Measurements from ENCODE around the gene MAP3K7CL. TPM values are rescaled to one million over a fixed set of nuclear protein-coding genes. Genes with fewer than 3 reads are reported as not detected.

Gene MAP3K7CL
- total and polyA plus RNA-seq, 8 donors, result 2.0 to 7.3 (median 3.0) TPM

DNA sequence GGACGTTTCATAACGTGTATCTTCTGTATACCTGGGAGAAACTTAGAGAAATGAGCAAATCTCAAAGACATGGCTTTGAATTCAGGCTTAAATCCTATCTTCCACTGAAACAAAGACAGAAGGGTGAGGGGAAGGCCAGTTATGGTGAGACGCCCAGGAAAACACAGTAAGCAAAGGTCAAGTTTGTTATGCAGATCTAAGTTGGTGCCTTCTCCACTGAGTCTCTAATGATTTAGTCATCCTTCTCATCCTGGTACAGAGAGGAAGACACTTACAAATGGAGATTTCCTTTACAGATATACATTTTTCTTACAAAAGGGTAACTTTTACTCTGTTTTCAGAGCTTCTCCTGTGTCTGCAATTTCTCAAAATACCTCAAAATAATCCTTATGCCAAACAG lies 64.4 kb downstream of the MAP3K7CL start:
- FAIRE-seq (no peak), DNase-seq (no peak), ATAC-seq (peak in 2 of 4 donors; percentile 26 to 27)
- no peak overlapping the region for H3K4me3 ChIP-seq
- H3K36me3 ChIP-seq, result no peaks in the 10 kb centered on the region
- peaks cover 7 to 22% (median 16%) of the 10 kb centered on the region in 3 donors for H3K4me1 ChIP-seq
- no peaks in the 10 kb centered on the region for H3K27me3 ChIP-seq
- peak overlapping the region in 1 of 4 donors; percentile 76 for H3K27ac ChIP-seq
- no peak for TF ChIP-seq CTCF (IDR thresholded peaks at IDR 0.05)
- WGBS, 2 donors, result 22 to 23% methylated on average over 3 of the region's 3 CpGs
- no peaks in the 10 kb centered on the region for H3K9me3 ChIP-seq
- intact Hi-C loops (cut with DNase I), result no loop called here

DNA sequence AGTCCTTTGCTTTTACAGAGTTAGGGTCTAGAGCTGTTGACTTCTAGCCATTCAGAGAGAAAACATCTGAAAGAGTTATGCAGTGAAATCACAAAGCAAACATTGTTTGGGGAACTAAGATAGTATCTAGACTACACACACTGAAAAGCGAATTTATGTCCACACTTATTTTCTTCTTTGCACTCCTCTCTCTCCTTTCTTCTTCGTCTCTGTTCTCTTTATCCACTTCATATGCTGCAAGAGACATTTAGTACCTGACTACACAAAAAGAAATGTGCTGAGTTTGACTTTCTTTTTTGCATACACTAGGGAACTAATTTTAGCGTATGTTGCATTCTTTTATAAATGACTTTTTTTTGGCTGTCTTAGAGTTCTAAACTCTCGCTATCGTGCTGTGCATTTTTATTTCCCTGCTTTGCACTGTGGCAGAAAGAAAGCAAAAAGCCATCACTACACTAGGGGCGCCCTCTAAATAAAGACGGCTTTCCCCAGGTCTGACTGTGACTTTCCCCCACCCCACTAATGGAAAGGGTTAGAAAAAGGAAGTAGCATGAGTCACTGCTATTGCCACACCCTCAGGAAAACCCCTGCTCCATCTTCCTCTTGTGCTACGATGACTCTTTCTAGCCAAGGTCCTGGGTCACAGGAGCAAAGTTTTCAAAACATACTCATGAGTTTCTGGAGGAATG lies 65.7 kb downstream of the MAP3K7CL start:
- H3K4me3 ChIP-seq, result no peak overlapping the region
- peak in 2 of 6 donors; percentile 16 to 65 for DNase-seq
- peak overlapping the region in 2 of 4 donors; percentile 50 to 76 for H3K27ac ChIP-seq
- no peaks in the 10 kb centered on the region for H3K27me3 ChIP-seq
- intact Hi-C loops (cut with DNase I), result no loop called here
- no peak for FAIRE-seq
- 34 to 49% methylated on average over 8 of the region's 8 CpGs for WGBS, 2 donors
- H3K36me3 ChIP-seq, result no peaks in the 10 kb centered on the region
- TF ChIP-seq CTCF (IDR thresholded peaks at IDR 0.05), result no peak
- H3K9me3 ChIP-seq, result no peaks in the 10 kb centered on the region
- peaks cover 7 to 22% (median 16%) of the 10 kb centered on the region in 3 donors for H3K4me1 ChIP-seq
- ATAC-seq, result peak; percentile 60 to 97 (median 86)

GRCh38 chr21:29196670-29197191 lies 66.3 kb downstream of the MAP3K7CL start:
- Histone ChIP-seq H3K27ac (peak overlapping the region in 2 of 4 donors; percentile 50 to 76), H3K36me3 (no peaks in the 10 kb centered on the region), H3K4me1 (peaks cover 7 to 22% (median 16%) of the 10 kb centered on the region in 3 donors), H3K9me3 (no peaks in the 10 kb centered on the region), H3K4me3 (no peak overlapping the region), H3K27me3 (no peaks in the 10 kb centered on the region)
- no peak for FAIRE-seq
- no peak for ATAC-seq
- DNase-seq, result no peak
- intact Hi-C loops (cut with DNase I), result no loop called here
- no peak for TF ChIP-seq CTCF (IDR thresholded peaks at IDR 0.05)
- 73 to 77% methylated on average over 5 of the region's 5 CpGs for WGBS, 2 donors

GRCh38 chr21:29201186-29201585 lies 70.7 kb downstream of the MAP3K7CL start:
- intact Hi-C loops (cut with DNase I), result no loop called here
- no peak for TF ChIP-seq CTCF (IDR thresholded peaks at IDR 0.05)
- no peak for ATAC-seq
- Histone ChIP-seq H3K36me3 (no peaks in the 10 kb centered on the region), H3K27ac (no peak overlapping the region), H3K9me3 (no peaks in the 10 kb centered on the region), H3K4me3 (no peak overlapping the region), H3K27me3 (no peaks in the 10 kb centered on the region), H3K4me1 (peaks cover 0 to under 1% (median 0%) of the 10 kb centered on the region in 3 donors)
- no peak for DNase-seq
- no peak for FAIRE-seq

DNA sequence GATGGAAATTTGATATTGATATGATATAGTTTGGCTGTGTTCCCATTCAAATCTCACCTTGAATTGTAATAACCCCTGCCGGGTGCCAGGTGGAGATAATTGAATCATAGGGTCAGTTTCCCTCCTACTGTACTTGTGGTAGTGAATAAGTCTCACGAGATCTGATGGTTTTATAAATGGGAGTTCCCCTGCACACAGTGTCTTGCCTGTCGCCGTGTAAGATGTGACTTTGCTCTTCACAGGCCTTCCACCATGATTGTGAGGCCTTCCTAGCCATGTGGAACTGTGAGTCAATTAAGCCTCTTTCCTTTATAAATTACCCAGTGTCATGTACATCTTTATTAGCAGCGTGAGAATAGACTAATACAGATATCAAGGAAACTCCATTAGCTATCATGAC lies 74.6 kb downstream of the MAP3K7CL start:
- H3K27me3 ChIP-seq, result no peaks in the 10 kb centered on the region
- no peaks in the 10 kb centered on the region for H3K9me3 ChIP-seq
- intact Hi-C loops (cut with DNase I), result no loop called here
- H3K4me1 ChIP-seq, result no peaks in the 10 kb centered on the region
- FAIRE-seq, result no peak
- DNase-seq, result no peak
- ATAC-seq, result no peak
- no peaks in the 10 kb centered on the region for H3K36me3 ChIP-seq
- TF ChIP-seq CTCF (IDR thresholded peaks at IDR 0.05), result no peak
- H3K4me3 ChIP-seq, result no peak overlapping the region
- H3K27ac ChIP-seq, result no peak overlapping the region
- 86 to 89% methylated on average over 5 of the region's 5 CpGs for WGBS, 2 donors
